ENCODE data around the gene MYOF. TPM values are rescaled to one million over a fixed set of nuclear protein-coding genes. Genes with fewer than 3 reads are reported as not detected.

Gene MYOF
- total RNA-seq, 4 donors from 2014 or later = 41.2 to 114 (median 86.9) TPM

- no peaks in the 10 kb centered on the region for H3K9me3 ChIP-seq
- no peaks in the 10 kb centered on the region for H3K36me3 ChIP-seq
- TF ChIP-seq CTCF (IDR thresholded peaks at IDR 0.05) = no peak
- no peak for TF ChIP-seq POLR2A (IDR thresholded peaks at IDR 0.05)
- peak overlapping the region; percentile 83 to 91 for H3K27ac ChIP-seq
- no peak for DNase-seq
- peaks cover 3 to 7% of the 10 kb centered on the region in 2 donors for H3K4me1 ChIP-seq
- no peaks in the 10 kb centered on the region for H3K27me3 ChIP-seq
- intact Hi-C loops (cut with DNase I; ENCODE audit: low total_unique reads) = no loop called here
- no peak overlapping the region for H3K4me3 ChIP-seq
Measured at GRCh38 chr10:93459466-93459865, 22.7 kb downstream of the MYOF start.

- intact Hi-C loops (cut with DNase I; ENCODE audit: low total_unique reads) = no loop called here
- DNase-seq = peak; percentile 81 to 90
- peaks cover 0 to 7% of the 10 kb centered on the region in 2 donors for H3K4me1 ChIP-seq
- no peaks in the 10 kb centered on the region for H3K27me3 ChIP-seq
- no peaks in the 10 kb centered on the region for H3K36me3 ChIP-seq
- H3K27ac ChIP-seq = peak overlapping the region; percentile 83 to 91
- TF ChIP-seq CTCF (IDR thresholded peaks at IDR 0.05) (no peak), POLR2A (IDR thresholded peaks at IDR 0.05) (peak; percentile 24 to 31)
- no peak overlapping the region for H3K4me3 ChIP-seq
- H3K9me3 ChIP-seq = no peaks in the 10 kb centered on the region
Measured at GRCh38 chr10:93458821-93459257, 23.3 kb downstream of the MYOF start.

- H3K9me3 ChIP-seq = no peaks in the 10 kb centered on the region
- no peak overlapping the region for H3K4me3 ChIP-seq
- H3K36me3 ChIP-seq = no peaks in the 10 kb centered on the region
- intact Hi-C loops (cut with DNase I; ENCODE audit: low total_unique reads) = no loop called here
- DNase-seq = no peak
- peaks cover 0 to 7% of the 10 kb centered on the region in 2 donors for H3K4me1 ChIP-seq
- no peaks in the 10 kb centered on the region for H3K27me3 ChIP-seq
- no peak for TF ChIP-seq CTCF (IDR thresholded peaks at IDR 0.05)
- TF ChIP-seq POLR2A (IDR thresholded peaks at IDR 0.05) = no peak
- peak overlapping the region; percentile 83 to 91 for H3K27ac ChIP-seq
Measured at GRCh38 chr10:93457511-93457910, 24.6 kb downstream of the MYOF start.

GRCh38 chr10:93456480-93456879 is 25.7 kb downstream of the MYOF start:
- H3K27ac ChIP-seq = peak overlapping the region in 1 of 2 donors; percentile 91
- intact Hi-C loops (cut with DNase I; ENCODE audit: low total_unique reads) = no loop called here
- H3K4me3 ChIP-seq = no peak overlapping the region

GRCh38 chr10:93454736-93455135 is 27.4 kb downstream of the MYOF start:
- Histone ChIP-seq H3K4me1 (peaks cover 0 to 7% of the 10 kb centered on the region in 2 donors), H3K36me3 (no peaks in the 10 kb centered on the region), H3K27me3 (no peaks in the 10 kb centered on the region), H3K27ac (no peak overlapping the region), H3K4me3 (no peak overlapping the region), H3K9me3 (no peaks in the 10 kb centered on the region)
- TF ChIP-seq POLR2A (IDR thresholded peaks at IDR 0.05) (no peak), CTCF (IDR thresholded peaks at IDR 0.05) (no peak)
- DNase-seq = no peak
- intact Hi-C loops (cut with DNase I; ENCODE audit: low total_unique reads) = no loop called here

More at GRCh38 chr10:93456480-93456879, 25.7 kb downstream of the MYOF start:
- TF ChIP-seq POLR2A (IDR thresholded peaks at IDR 0.05) (no peak), CTCF (IDR thresholded peaks at IDR 0.05) (no peak)
- Histone ChIP-seq H3K4me1 (peaks cover 0 to 7% of the 10 kb centered on the region in 2 donors), H3K9me3 (no peaks in the 10 kb centered on the region), H3K27me3 (no peaks in the 10 kb centered on the region), H3K36me3 (no peaks in the 10 kb centered on the region)
- no peak for DNase-seq
